SK-N-SH (cell line): ENCODE measurements around the gene CCL26. TPM values are rescaled to one million over a fixed set of nuclear protein-coding genes. Genes with fewer than 3 reads are reported as not detected.

Experiments
- CTCF ChIA-PET: fragments of 300-600, 350-600 bp; formaldehyde crosslinking; extraction: SDS; loops from one replicate; lab custom pipeline; 2021; lab: Yijun Ruan, JAX
- POLR2A ChIA-PET: fragments of 350-600 bp; sonication (Branson Sonifier 250); formaldehyde crosslinking; extraction: SDS; loops from one replicate; lab custom pipeline; 2020; ENCODE audit warnings: antibody characterized with exemption, inconsistent platforms; lab: Yijun Ruan, JAX
- DNase-seq: peaks from one replicate; pipeline ENCODE4 v3.0.0; 2012
- H2AFZ ChIP-seq: fragments of 200-600 bp; sonication (generic); 2 replicates; pipeline ENCODE4 v1.8.1; 2016; ENCODE audit warnings: antibody characterized with exemption, mild to moderate bottlenecking, low read depth
- H3F3A ChIP-seq: fragments of 200-600 bp; sonication (generic); replicated peaks from 2 replicates; pipeline ENCODE3; 2016; ENCODE audit warnings: antibody characterized with exemption, mild to moderate bottlenecking; ENCODE audit not compliant: insufficient read depth
- H3K27ac ChIP-seq, 2 experiments: fragments of 200-500 bp in 1 of 2; fragments of 200-600 bp in 1 of 2; sonication (Bioruptor generic) in 1 of 2; sonication (generic), shearing (Covaris generic) in 1 of 2; 2 replicates each; pipeline versions ENCODE4 v1.5.1 to v1.6.1; 2014 to 2016; ENCODE audit warnings: low read depth in 2 of 2, inconsistent platforms in 1 of 2, low read length in 1 of 2, mild to moderate bottlenecking in 1 of 2, mixed read lengths in 1 of 2
- H3K27me3 ChIP-seq: fragments of 200-600 bp; sonication (generic), shearing (Covaris generic); 2 replicates; pipeline ENCODE4 v1.6.1; 2016; ENCODE audit warnings: mixed run types; ENCODE audit not compliant: insufficient read depth
- H3K36me3 ChIP-seq, 2 experiments: fragments of 200-500 bp in 1 of 2; fragments of 200-600 bp in 1 of 2; sonication (Bioruptor generic) in 1 of 2; sonication (generic) in 1 of 2; replicated peaks in 1 of 2; 2 replicates each; pipeline versions ENCODE3 to v1.5.1; 2014 to 2016; ENCODE audit warnings: low read length in 1 of 2, mild to moderate bottlenecking in 1 of 2; ENCODE audit not compliant: insufficient read depth in 2 of 2, control insufficient read depth in 1 of 2
- H3K4me1 ChIP-seq, 2 experiments: fragments of 200-500 bp in 1 of 2; fragments of 200-600 bp in 1 of 2; sonication (Bioruptor generic) in 1 of 2; sonication (generic), shearing (Covaris generic) in 1 of 2; 2 replicates each; pipeline versions ENCODE4 v1.5.1 to v1.6.1; 2014 to 2016; ENCODE audit warnings: low read depth in 1 of 2, low read length in 1 of 2, mixed run types in 1 of 2; ENCODE audit not compliant: insufficient read depth in 2 of 2, control insufficient read depth in 1 of 2
- H3K4me2 ChIP-seq: fragments of 200-600 bp; sonication (generic), shearing (Covaris generic); 2 replicates; pipeline ENCODE4 v1.6.1; 2017; ENCODE audit warnings: mixed run types
- H3K4me3 ChIP-seq, 2 experiments: fragments of 200-500 bp in 1 of 2; fragments of 200-600 bp in 1 of 2; sonication (Bioruptor generic) in 1 of 2; sonication (generic), shearing (Covaris generic) in 1 of 2; 2 replicates each; pipeline versions ENCODE4 v1.5.1 to v1.8.1; 2014 to 2016; ENCODE audit warnings: low read depth in 2 of 2, inconsistent platforms in 1 of 2, low read length in 1 of 2, mild to moderate bottlenecking in 1 of 2, mixed read lengths in 1 of 2, moderate library complexity in 1 of 2
- H3K79me2 ChIP-seq: fragments of 200-600 bp; sonication (generic); 2 replicates; pipeline ENCODE4 v1.8.1; 2017; ENCODE audit warnings: mild to moderate bottlenecking; ENCODE audit not compliant: insufficient read depth
- H3K9ac ChIP-seq: fragments of 200-600 bp; sonication (generic); 2 replicates; pipeline ENCODE4 v1.6.1; 2017; ENCODE audit warnings: mixed run types
- H3K9me2 ChIP-seq: fragments of 200-600 bp; sonication (generic); 2 replicates; pipeline ENCODE4 v1.6.1; 2017; ENCODE audit warnings: mixed run types
- H3K9me3 ChIP-seq: fragments of 200-600 bp; sonication (generic); 2 replicates; pipeline ENCODE4 v1.6.1; 2017; ENCODE audit warnings: mixed run types, mild to moderate bottlenecking, moderate library complexity
- H4K20me1 ChIP-seq: fragments of 200-600 bp; sonication (generic); 2 replicates; pipeline ENCODE4 v1.6.1; 2017; ENCODE audit warnings: mild to moderate bottlenecking, mixed run types; ENCODE audit not compliant: insufficient read depth
- EP300 ChIP-seq, 2 experiments: IDR thresholded peaks; 2 replicates each; pipeline versions ENCODE4 v1.4.0 to v1.6.1; 2012; ENCODE audit warnings: borderline replicate concordance in 1 of 2, low read depth in 1 of 2, low read length in 1 of 2
- FOSL2 ChIP-seq: IDR thresholded peaks from 2 replicates; pipeline ENCODE4 v1.4.0; 2012; ENCODE audit warnings: low read depth, mild to moderate bottlenecking, moderate library complexity, borderline replicate concordance
- FOXJ3 ChIP-seq: sonication (generic); formaldehyde crosslinking; IDR thresholded peaks from 2 replicates; pipeline ENCODE4 v1.5.1; 2020; ENCODE audit warnings: mild to moderate bottlenecking, missing genetic modification reagents
- FOXM1 ChIP-seq: IDR thresholded peaks from 2 replicates; pipeline ENCODE4 v1.4.0; 2012; ENCODE audit warnings: low read depth, mild to moderate bottlenecking
- GATA2 ChIP-seq: sonication (generic); formaldehyde crosslinking; IDR thresholded peaks from 2 replicates; pipeline ENCODE4 v1.5.0; 2020; ENCODE audit warnings: mild to moderate bottlenecking, missing genetic modification reagents
- MXI1 ChIP-seq: IDR thresholded peaks from 2 replicates; pipeline ENCODE4 v1.6.1; 2012; ENCODE audit warnings: mild to moderate bottlenecking, low read depth, low read length, improper control_type of control experiment
- NRF1 ChIP-seq: IDR thresholded peaks from 2 replicates; pipeline ENCODE4 v1.6.1; 2012; ENCODE audit warnings: low read depth, mild to moderate bottlenecking, low read length
- POLR2AphosphoS5 ChIP-seq: IDR thresholded peaks from 2 replicates; pipeline ENCODE4 v1.6.1; 2012; ENCODE audit warnings: low read depth, low read length
- RAD21 ChIP-seq: IDR thresholded peaks from 2 replicates; pipeline ENCODE4 v1.6.1; 2012; ENCODE audit warnings: mild to moderate bottlenecking, low read length
- RXRA ChIP-seq: IDR thresholded peaks from 2 replicates; pipeline ENCODE4 v1.4.0; 2012; ENCODE audit warnings: low read depth, mild to moderate bottlenecking, borderline replicate concordance
- SIN3A ChIP-seq: IDR thresholded peaks from 2 replicates; pipeline ENCODE4 v1.6.1; 2012; ENCODE audit warnings: low read depth, mild to moderate bottlenecking, low read length, moderate library complexity, borderline replicate concordance
- SMC3 ChIP-seq: IDR thresholded peaks from 2 replicates; pipeline ENCODE4 v1.6.1; 2012; ENCODE audit warnings: low read depth, low read length, improper control_type of control experiment
- TAF1 ChIP-seq: IDR thresholded peaks from 2 replicates; pipeline ENCODE4 v1.6.1; 2012; ENCODE audit warnings: low read depth, mild to moderate bottlenecking, low read length, moderate library complexity, borderline replicate concordance
- TCF12 ChIP-seq: IDR thresholded peaks from 2 replicates; pipeline ENCODE4 v1.4.0; 2012
- YY1 ChIP-seq: IDR thresholded peaks from 2 replicates; pipeline ENCODE4 v1.4.0; 2012; ENCODE audit warnings: low read depth, mild to moderate bottlenecking
- WGBS: methylation state at CpG from one replicate; pipeline ENCODE4 v1.1.6; 2017; ENCODE audit warnings: low lambda C conversion rate; 5-methylcytosine and 5-hydroxymethylcytosine counted together
- polyA plus RNA-seq, 3 experiments: library from polyadenylated mRNA; depleted of rRNA; stranded (reverse); fragments of >200 nt; gene quantifications; 2 replicates each; pipeline ENCODE4 v1.2.3, GENCODE V29; 2012
- TF ChIP-seq, protein P1 (sequence below): fragments of 200-600 bp; sonication (generic); IDR thresholded peaks from 2 replicates; pipeline ENCODE4 v1.6.1; 2017; ENCODE audit warnings: antibody characterized with exemption, mild to moderate bottlenecking, moderate library complexity
- TF ChIP-seq, protein P2 (sequence below): IDR thresholded peaks from 2 replicates; pipeline ENCODE4 v1.6.1; 2012; ENCODE audit warnings: mild to moderate bottlenecking, low read depth, low read length, moderate library complexity
- TF ChIP-seq, protein P3 (sequence below): IDR thresholded peaks from 2 replicates; pipeline ENCODE4 v1.4.0; 2012; ENCODE audit warnings: low read depth

Gene CCL26
- polyA plus RNA-seq, 1 of the 3 experiments (the other 2 are of a cell fraction) = not detected

DNA sequence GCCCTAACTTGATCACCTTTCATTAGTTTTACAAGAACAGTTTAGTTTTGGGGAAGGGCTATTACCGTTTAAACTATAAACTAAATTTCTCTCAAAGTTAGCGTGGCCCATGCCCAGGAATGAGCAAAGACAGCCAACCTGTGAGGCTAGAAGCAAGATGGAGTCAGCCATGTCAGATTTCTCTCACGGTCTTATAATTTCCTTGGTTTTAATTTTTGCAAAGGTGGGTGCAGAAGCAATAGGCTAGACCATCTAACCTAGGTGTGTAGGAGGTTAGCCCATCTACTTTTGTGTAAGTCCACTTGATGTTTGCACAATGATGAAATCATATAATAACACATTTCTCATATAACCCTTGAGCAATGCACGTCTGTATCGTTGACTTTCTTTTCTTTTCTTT lies 32.7 kb upstream of the CCL26 start (continued):
- TF ChIP-seq YY1 = no peak
- TF ChIP-seq SMC3 = no peak
- TF ChIP-seq TAF1 = no peak

- POLR2A ChIA-PET = no interaction called here
- WGBS = 21% methylated on average over 2 of the region's 2 CpGs
Observed at GRCh38 chr7:75804004-75804403, 32.0 kb upstream of the CCL26 start.

More at GRCh38 chr7:75804004-75804403, 32.0 kb upstream of the CCL26 start:
- CTCF ChIA-PET = interaction anchor here (1.4 kb wide), 1 partner anchor 63 kb away, joined by 3 read pairs; no protein-coding TSS in a partner anchor
- H3K9me3 ChIP-seq = peaks cover 10% of the 10 kb centered on the region; the same call in 1 of the 2 replicates
- no peak for DNase-seq
- H3K27ac ChIP-seq = no peak overlapping the region
- no peak overlapping the region for H3K4me3 ChIP-seq
- no peaks in the 10 kb centered on the region for H3F3A ChIP-seq
- TF ChIP-seq, protein P1, sequence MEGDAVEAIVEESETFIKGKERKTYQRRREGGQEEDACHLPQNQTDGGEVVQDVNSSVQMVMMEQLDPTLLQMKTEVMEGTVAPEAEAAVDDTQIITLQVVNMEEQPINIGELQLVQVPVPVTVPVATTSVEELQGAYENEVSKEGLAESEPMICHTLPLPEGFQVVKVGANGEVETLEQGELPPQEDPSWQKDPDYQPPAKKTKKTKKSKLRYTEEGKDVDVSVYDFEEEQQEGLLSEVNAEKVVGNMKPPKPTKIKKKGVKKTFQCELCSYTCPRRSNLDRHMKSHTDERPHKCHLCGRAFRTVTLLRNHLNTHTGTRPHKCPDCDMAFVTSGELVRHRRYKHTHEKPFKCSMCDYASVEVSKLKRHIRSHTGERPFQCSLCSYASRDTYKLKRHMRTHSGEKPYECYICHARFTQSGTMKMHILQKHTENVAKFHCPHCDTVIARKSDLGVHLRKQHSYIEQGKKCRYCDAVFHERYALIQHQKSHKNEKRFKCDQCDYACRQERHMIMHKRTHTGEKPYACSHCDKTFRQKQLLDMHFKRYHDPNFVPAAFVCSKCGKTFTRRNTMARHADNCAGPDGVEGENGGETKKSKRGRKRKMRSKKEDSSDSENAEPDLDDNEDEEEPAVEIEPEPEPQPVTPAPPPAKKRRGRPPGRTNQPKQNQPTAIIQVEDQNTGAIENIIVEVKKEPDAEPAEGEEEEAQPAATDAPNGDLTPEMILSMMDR = no peak
- TF ChIP-seq TCF12 = no peak
- TF ChIP-seq RAD21 = no peak
- TF ChIP-seq RXRA = no peak
- TF ChIP-seq, protein P2, sequence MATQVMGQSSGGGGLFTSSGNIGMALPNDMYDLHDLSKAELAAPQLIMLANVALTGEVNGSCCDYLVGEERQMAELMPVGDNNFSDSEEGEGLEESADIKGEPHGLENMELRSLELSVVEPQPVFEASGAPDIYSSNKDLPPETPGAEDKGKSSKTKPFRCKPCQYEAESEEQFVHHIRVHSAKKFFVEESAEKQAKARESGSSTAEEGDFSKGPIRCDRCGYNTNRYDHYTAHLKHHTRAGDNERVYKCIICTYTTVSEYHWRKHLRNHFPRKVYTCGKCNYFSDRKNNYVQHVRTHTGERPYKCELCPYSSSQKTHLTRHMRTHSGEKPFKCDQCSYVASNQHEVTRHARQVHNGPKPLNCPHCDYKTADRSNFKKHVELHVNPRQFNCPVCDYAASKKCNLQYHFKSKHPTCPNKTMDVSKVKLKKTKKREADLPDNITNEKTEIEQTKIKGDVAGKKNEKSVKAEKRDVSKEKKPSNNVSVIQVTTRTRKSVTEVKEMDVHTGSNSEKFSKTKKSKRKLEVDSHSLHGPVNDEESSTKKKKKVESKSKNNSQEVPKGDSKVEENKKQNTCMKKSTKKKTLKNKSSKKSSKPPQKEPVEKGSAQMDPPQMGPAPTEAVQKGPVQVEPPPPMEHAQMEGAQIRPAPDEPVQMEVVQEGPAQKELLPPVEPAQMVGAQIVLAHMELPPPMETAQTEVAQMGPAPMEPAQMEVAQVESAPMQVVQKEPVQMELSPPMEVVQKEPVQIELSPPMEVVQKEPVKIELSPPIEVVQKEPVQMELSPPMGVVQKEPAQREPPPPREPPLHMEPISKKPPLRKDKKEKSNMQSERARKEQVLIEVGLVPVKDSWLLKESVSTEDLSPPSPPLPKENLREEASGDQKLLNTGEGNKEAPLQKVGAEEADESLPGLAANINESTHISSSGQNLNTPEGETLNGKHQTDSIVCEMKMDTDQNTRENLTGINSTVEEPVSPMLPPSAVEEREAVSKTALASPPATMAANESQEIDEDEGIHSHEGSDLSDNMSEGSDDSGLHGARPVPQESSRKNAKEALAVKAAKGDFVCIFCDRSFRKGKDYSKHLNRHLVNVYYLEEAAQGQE = no peak
- TF ChIP-seq, protein P3, sequence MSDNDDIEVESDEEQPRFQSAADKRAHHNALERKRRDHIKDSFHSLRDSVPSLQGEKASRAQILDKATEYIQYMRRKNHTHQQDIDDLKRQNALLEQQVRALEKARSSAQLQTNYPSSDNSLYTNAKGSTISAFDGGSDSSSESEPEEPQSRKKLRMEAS = no peak
- TF ChIP-seq SIN3A = no peak
- no peak for TF ChIP-seq FOXJ3 (CRISPR knock-in tag)
- no peak for TF ChIP-seq POLR2AphosphoS5
- TF ChIP-seq EP300 (IDR thresholded peaks at IDR 0.05; ENCODE audit: borderline replicate concordance in 1 of 2, low read depth in 1 of 2, low read length in 1 of 2) = no peak
- no peak for TF ChIP-seq FOSL2
- no peak for TF ChIP-seq GATA2 (CRISPR knock-in tag)
- TF ChIP-seq NRF1 = no peak
- TF ChIP-seq MXI1 = no peak
- TF ChIP-seq YY1 = no peak
- TF ChIP-seq FOXM1 = no peak
- no peak overlapping the region for H2AFZ ChIP-seq
- no peaks in the 10 kb centered on the region for H3K9me2 ChIP-seq
- no peaks in the 10 kb centered on the region for H3K36me3 ChIP-seq
- no peak overlapping the region for H3K9ac ChIP-seq
- no peaks in the 10 kb centered on the region for H3K4me1 ChIP-seq
- no peak overlapping the region for H3K4me2 ChIP-seq
- no peaks in the 10 kb centered on the region for H3K79me2 ChIP-seq
- H3K27me3 ChIP-seq = no peaks in the 10 kb centered on the region; the same call in 1 of the 2 replicates
- no peaks in the 10 kb centered on the region for H4K20me1 ChIP-seq
